Neural cell (in vitro differentiated cells): ENCODE results near the gene ARSB.

ENCODE experiments used
- CTCF ChIP-seq: fragments of 450-650 bp; IDR thresholded peaks from 2 replicates; pipeline ENCODE4 v1.5.1; 2014; ENCODE audit warnings: antibody characterized with exemption, mild to moderate bottlenecking, moderate library complexity; ENCODE audit not compliant: poor library complexity, severe bottlenecking
- EP300 ChIP-seq: fragments of 450-650 bp; conservative IDR thresholded peaks from 2 replicates; pipeline ENCODE4 v1.6.1; 2014; ENCODE audit warnings: antibody characterized with exemption, mild to moderate bottlenecking, moderate library complexity; ENCODE audit not compliant: poor library complexity, severe bottlenecking
- EZH2 ChIP-seq: fragments of 200-600, 300-800 bp; shearing (Covaris generic), sonication (generic); IDR thresholded peaks from 2 replicates; pipeline ENCODE4 v1.6.1; 2014; ENCODE audit warnings: antibody characterized with exemption, low read length, borderline replicate concordance, mild to moderate bottlenecking; ENCODE audit not compliant: insufficient read depth, poor library complexity, severe bottlenecking
- MXI1 ChIP-seq: fragments of 450-650 bp; conservative IDR thresholded peaks from 2 replicates; pipeline ENCODE4 v1.6.1; 2014; ENCODE audit warnings: antibody characterized with exemption, mild to moderate bottlenecking; ENCODE audit not compliant: poor library complexity, severe bottlenecking
- POLR2AphosphoS5 ChIP-seq: IDR thresholded peaks from 2 replicates; pipeline ENCODE4 v1.6.1; 2012
- RAD21 ChIP-seq: fragments of 450-650 bp; conservative IDR thresholded peaks from 2 replicates; pipeline ENCODE4 v1.6.1; 2014; ENCODE audit warnings: antibody characterized with exemption, mild to moderate bottlenecking, moderate library complexity
- TAF1 ChIP-seq: IDR thresholded peaks from 2 replicates; pipeline ENCODE4 v1.6.1; 2012; ENCODE audit warnings: low read depth

GRCh38 chr5:79025054-79025472 lies 40.0 kb upstream of the ARSB start:
- TF ChIP-seq CTCF (peak; percentile 91), POLR2AphosphoS5 (no peak), TAF1 (no peak), RAD21 (peak; percentile 87), MXI1 (no peak), EZH2 (no peak), EP300 (no peak)
